Measurements from ENCODE around the gene CMTM2.
"Not testable (repeated sequence)": the region's sequence is repeated elsewhere in the genome, so short reads cannot be mapped to it uniquely, and the experiment has no call there.

Gene CMTM2

DNA sequence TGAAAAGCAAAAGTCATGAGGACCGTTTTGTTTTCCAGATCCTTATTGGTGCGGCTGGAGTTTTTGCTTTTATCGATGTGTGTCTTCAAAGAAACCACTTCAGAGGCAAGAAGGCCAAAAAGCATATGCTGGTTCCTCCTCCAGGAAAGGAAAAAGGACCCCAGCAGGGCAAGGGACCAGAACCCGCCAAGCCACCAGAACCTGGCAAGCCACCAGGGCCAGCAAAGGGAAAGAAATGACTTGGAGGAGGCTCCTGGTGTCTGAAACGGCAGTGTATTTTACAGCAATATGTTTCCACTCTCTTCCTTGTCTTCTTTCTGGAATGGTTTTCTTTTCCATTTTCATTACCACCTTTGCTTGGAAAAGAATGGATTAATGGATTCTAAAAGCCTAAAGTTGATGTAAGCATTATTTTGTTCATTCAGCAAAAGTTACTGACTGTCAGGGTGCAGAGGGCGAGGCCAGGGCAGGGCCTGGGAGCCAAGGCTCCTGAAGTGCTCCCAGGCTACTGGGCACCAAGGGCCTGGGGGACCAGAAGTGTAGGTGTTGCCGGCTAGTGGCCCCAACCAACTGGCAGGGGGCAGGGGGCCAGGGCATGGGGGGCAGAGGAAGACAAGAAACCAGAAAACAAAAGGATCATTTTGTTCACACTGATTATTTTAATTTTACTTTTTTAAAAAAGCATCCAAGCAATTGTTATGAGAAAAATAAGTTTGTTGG is 8.8 kb downstream of the CMTM2 start:
- no peak for DNase-seq

DNA sequence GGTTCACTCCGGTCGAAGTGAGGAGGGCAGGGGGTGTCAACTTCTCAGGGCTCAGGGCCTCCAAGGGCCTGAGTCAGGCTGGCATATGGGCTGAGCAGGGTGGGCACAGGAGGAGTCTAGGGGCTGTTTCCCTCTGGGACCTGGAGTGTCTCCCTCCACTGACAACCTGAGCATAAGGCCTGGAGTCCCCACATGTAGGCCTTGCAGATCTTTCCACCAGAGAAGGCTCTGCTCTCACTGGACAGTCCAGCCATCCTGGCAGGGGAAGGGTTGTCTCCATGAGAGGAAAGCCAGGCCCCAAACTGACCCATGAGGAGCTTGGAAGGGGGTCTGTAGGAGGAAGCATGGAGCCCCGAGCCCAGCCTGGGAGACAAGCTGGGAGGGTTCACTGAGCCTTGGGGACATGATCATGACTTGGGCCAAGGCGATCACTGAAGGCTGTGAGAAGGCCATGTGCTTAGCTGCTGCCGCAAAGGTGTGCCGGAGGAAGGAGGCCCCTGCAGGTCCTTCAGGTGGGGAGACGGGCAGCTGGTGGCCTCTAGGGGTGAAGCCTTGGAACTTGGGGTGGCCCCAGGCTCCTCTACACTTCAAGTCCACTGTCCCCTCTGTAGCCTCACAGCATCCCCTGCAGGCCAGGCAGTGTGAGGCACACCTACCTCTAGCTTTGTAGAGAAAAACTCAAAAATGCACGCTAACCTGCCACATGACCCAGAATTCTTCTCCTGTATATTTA is 9.9 kb downstream of the CMTM2 start:
- peak; percentile 12 to 54 for DNase-seq

DNA sequence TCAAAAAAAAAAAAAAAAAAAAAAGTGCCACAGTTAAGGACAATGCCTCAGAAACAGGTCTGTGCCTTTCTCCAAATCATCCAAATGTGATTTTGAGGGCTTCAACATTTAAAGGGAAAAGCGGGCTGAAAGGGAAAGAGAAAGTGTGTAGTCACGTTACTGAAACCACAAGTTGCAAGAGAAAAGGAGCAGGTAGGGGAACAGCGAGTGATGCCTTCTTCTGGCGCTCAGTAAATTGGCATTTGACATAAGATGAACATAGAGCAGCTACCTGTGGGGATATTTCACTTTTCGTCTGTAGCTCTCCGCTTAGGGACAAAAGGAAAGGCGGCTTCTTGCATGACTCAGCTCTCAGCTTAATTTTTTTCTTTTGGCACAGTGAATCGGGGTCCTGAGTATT is 11.1 kb downstream of the CMTM2 start:
- peak in 1 of 2 donors; percentile 63 for DNase-seq

DNA sequence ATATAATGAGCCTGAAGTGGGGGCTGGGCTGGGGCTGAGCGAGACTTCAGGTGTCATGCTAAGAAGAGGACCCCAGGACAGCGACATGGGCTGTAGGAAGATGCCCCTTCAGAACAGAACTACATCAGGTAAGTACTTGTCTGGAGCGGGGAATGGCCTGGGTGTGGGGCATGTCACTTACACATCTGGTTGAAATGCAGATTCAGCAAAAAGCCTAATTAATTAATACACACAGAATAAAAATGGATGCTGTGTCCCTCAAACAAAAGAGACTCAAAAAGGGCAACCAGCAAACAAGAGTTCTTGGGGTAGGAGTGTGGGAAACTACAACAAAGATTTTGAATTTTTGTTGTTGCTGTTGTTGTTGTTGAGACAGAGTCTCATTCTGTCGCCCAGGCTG is 11.8 kb downstream of the CMTM2 start:
- no peak for DNase-seq

DNA sequence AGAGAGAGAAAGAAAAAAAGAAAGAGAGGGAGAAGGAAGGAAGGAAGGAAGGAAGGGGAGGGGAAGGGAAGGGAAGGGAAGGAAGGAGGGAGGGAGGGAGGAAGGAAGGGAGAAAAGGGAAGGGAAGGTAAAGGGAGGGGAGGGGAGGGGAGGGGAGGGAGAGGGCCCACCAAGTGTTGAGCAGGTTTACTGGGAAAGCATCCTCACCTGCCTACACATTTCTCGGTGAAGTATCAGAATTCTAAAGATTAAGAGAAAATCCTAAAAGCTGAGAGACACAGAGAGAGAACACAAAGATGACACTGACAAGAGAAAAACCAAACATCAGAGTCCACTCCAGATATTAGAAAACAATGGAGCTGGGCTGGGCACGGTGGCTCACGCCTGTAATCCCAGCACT is 13.0 kb downstream of the CMTM2 start:
- no peak for DNase-seq

DNA sequence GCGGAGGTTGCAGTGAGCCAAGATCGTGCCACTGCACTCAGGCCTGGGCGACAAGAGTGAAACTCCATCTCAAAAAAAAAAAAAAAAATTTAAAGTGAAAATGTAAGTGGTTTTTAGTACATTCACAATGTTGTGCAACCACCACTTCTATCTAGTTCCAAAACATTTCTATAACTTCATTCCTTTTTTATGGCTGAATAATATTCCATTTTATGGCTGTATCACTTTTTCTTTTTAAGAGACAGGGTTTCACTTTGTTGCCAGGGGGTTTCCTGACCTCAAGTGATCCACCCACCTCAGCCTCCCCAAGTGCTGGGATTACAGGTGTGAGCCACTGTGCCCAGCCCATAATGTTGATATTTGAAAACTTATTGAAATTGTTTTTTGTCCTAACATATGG is 13.6 kb downstream of the CMTM2 start:
- no peak for DNase-seq

DNA sequence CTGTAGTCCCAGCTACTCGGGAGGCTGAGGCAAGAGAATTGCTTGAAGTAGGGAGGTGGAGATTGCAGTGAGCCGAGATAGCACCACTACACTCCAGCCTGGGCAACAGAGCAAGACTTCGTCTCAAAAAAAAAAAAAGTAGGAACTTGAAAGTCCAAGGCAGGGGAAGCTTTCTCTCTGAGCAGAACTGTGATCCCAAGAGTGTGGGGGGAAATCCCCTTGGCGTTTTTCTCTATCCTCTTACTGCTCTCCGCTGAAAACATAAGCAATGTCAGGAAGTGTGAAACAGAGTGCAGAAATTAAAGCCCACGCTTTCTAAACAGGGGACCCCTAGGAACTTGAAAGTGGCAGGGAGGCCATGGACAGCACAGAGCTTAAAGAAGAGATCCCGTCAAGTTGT is 15.5 kb downstream of the CMTM2 start:
- DNase-seq = no peak

DNA sequence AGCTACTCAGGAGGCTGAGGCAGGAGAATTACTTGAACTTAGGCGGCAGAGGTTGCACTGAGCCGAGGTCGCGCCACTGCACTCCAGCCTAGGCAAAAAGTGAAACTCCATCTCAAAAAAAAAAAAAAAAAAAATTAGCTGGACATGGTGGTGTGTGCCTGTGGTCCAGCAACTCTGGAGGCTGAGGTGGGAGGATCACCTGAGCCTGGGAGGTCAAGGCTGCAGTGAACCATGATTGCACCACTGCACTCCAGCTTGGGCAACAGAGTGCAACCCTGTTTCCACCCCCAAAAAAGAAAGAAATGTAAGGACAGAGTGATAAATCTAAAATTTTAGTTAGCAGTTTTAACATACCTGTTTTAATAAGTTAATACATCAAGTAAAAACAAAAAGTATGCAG is 17.3 kb downstream of the CMTM2 start:
- DNase-seq = not testable (repeated sequence)

DNA sequence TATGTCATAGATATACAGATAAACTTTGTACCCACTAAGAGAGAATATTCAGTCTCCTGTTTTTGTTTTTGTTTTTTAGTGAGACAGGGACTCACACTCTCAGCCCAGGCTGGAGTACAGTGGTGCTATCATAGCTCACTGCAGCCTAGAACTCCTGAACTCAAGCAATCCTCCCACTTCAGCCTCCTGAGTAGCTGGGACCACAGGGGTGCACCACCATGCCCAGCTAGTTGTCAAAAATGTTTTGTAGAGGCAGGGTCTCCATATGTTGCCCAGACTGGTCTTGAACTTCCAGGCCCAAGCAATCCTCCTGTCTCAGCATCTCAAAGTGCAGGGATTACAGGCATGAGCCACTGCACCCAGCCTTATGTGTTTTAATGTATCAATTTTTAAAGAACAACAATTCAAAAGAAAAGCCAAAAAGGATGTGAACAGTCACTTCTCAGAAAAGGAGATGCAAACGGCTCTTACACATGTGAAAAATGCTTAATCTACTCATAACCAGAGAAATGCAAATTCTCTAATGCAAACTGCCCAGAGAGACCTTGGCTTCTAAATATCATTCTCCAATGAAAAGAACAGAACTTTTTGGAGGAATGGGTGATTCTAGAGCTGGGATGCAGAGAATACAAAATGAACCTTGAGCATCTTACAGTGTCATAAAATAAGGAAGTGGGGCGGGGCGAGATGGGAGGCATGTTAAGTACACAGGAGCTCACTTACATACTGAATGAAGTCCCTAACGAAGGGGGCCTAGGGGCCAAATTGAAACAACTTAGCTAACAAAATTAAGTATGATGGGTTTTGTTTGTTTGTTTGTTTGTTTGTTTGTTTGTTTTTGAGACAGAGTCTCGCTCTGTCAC is 18.0 kb downstream of the CMTM2 start:
- DNase-seq = peak in 1 of 2 donors; percentile 20

DNA sequence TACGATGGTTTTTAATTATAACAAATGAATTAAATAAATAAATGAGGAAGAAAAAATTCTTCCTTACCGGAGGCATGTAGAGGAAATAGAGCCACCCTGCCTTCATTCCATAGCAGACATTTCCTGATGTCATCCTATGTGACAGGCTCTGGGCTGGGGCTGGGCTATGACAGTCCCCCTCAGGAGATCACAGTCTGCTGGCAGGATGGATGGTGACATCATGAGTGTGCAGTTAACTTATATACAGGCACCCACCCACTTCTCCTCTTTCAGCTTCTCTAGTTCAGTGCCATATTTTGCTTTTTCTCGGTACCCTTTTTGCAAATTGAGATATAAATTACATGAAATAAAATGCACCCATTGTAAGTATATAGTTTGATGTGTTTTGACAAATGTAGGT is 18.8 kb downstream of the CMTM2 start:
- DNase-seq = peak in 1 of 2 donors; percentile 75

DNA sequence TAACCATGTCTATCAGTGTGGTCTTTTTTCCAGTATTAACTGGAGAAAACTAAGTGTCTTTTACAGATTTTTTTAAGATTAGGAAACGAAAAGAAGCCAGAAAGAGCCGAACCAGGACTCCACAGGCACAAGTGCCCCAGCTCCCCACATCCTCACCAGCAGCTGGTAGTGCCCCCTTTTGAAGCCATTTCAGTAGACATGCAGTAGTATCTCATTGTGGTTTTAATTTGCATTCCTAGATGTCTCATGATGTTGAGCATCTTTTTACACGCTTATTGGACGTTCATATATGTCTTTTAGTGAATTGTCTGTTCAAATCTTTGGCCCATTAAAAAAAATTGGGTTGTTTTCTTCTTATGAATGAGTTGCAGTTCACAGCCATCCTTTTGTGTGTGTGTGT is 20.5 kb downstream of the CMTM2 start:
- no peak for DNase-seq

DNA sequence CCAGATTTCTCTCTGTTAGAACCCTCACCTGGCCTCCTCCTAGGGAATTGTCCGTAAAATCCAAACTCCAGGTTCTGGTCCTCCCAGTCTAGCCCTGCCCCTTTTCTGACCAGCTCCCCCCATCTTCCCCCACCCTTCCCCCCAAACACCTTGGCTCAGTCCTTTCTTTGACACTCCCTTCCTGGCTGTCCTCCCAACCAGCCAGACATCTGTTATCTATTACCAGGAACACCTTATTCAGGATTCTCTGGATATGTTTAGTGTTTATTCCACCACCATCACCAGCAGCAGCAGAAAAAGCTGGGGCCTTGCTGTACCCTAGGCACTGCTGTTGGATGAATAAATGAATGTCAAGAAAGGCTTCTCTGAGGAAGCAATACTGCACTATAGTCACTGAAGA is 21.2 kb downstream of the CMTM2 start:
- no peak for DNase-seq

DNA sequence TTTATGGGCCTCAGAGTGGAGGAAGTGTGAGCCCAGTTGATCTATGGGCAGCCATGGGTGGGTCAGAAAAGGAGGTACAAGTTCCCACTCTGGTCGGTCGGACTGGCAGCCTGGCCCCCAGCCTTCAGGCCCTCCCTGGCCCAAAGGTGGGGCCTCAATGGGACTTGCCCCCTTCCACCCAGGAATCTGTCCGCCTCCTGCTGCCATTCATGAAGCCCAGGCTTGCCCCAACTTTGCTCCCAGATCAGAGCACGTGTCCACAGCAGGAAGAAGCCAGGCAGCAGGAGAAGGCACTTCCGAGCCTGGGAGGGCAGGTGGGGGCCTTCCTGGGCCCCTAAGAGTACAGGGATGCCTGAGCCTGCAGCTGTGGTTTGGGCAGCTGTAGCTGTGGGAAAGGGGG is 22.2 kb downstream of the CMTM2 start:
- DNase-seq = no peak

DNA sequence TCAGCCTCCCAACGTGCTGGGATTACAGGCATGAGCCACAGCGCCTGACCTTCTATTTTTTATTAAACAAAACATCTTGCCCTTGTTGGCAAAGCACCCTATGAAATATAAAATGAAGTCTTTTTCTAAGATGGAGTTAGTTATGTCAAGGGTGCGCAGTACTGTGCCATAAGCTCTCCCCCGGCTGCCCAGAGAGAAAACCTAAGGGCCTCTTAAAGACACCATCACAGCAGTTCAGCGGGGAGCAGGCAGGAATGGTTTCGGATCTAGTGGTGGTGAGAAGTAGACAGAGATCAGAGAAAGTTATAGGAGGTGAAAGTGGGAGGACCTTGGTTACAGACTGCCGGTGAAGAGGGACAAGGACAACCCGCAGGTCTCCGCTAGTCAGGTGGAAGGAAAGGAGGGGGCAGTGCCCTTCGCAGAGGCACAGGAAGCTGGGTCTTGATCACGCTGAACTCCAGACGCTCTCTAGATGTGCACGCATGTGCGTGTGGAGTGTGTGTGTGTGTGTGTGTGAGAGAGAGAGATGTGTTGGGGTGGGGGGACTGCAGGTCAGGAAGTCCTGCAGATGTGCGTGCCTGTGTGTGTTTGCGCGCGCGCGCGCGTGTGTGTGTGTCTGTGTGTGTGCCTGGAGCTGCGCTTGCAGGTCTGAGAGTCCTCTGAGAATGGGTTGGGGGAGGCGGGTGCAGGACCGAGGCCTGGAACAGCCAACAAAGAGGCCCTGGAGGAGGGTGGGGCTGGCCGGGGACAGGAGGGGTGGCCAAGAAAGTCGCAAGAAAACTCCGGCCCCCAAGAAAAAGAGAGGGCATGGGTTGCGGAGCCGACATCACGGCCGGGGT is 24.5 kb downstream of the CMTM2 start:
- peak; percentile 36 to 86 for DNase-seq

DNA sequence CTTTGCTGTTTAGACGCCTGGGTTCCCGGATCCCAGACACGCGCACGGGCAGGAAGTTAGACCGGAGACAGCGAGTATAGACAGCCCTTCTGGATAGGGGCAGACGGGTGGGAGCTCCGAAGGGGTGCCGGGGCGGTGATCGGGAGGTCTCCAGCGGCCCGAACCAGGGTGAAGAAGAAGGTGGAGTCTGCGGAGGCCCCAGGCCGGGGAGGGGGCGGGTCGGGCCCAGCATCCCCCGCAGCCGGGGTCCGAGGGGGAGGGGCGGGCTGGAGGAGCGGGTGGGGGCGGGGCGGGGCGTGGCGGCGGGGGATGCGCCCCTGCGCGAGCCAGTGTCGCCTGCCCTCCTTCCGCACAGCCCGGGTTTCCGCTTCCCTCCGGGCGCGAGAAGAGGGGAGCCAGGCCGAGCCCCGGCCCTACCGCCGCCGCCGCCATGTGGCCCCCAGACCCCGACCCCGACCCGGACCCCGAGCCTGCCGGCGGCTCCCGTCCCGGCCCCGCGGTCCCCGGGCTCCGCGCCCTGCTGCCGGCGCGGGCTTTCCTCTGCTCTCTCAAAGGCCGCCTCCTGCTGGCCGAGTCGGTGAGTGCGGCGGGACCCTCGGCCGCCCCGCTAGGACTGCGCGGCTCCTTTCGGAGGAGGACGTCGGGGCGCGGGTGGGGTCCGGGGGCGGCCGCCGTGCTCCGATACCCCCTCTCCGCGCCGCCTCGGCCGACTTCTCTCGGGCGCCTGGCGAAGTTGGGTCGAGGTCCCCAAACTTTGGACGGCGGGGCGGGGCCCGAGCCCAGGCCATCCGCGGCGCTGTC is 25.3 kb downstream of the CMTM2 start, which contains the start of gene CMTM3:
CMTM3 (plus strand) TSS at position 329 of the 801 bp plus-strand sequence; CDS start at position 431, 102 bp downstream.
- peak; percentile 70 to 82 for DNase-seq

DNA sequence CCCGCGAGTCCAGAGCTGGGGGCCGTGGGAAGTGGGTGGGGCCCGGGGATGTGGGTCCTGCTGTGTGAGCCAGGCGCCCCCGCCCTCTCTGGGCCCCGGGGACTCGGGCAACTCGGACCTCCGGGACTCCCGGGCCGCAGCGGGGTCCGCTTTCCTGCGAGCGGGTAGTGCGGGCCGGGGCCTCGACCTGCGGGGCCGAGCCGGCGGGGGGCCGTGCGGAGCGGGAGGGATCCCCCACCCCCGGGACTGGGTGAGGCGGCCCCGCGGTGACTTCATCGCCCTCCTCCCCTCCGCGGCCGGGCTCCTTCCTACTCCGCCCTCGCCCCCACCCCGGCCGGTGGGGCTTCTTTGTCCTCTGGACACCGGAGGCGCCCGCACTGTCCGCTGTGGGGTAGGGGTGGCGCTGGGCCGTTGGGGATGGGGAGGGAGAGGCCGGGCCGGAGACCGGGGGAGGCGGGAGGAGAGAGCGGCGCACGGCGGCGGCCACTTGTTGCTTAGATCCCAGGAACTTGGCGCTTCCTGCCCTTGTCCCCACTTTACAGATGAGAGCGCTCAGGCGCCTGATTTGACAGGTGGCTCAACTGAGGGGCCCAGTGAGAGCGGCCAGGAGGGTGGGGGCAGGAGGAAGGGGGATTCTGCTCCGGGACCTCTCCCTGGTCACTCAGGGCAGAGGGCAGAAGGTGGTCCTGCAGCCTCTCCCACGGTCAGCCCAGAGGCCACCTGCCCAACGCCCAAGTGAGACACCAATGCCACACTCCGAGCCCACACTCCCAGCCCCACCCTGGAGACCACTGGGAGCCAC is 26.1 kb downstream of the CMTM2 start:
- DNase-seq = peak in 1 of 2 donors; percentile 75

DNA sequence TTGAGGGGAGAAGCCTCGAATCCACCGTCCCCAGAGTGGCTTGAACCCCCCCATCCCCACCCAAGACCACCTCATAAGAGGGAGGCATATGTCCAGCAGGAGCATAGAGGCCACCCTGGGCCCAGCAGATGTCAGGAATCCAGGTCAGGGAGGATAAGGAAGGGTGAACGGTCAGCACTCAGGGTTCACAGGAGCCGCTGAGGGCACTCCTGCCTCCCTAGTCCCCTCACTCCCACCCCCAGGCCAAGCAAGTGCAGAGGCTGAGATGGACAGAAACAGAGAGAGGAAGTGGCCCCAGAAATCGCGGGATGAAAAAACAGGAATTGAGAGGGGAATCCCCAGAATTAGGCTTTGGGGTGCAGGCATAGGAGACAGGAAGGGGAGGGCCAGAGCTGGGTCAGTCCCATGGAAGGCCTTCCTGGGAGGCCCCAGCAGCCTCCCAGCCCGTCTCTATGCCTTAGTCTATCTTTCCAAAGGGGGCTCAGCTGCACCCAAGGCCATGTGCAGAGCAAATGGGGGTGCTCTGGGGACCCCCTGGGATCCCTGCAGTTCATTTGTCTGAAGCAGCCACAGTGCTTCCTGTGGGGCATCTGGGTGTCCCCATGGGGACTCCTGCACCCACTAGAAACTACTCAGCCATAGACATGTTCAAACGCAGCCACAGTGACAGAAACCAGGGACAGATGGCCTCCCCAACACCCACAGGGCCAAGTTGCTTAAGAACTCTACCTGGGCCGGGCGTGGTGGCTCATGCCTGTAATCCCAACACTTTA is 26.9 kb downstream of the CMTM2 start:
- DNase-seq = no peak

DNA sequence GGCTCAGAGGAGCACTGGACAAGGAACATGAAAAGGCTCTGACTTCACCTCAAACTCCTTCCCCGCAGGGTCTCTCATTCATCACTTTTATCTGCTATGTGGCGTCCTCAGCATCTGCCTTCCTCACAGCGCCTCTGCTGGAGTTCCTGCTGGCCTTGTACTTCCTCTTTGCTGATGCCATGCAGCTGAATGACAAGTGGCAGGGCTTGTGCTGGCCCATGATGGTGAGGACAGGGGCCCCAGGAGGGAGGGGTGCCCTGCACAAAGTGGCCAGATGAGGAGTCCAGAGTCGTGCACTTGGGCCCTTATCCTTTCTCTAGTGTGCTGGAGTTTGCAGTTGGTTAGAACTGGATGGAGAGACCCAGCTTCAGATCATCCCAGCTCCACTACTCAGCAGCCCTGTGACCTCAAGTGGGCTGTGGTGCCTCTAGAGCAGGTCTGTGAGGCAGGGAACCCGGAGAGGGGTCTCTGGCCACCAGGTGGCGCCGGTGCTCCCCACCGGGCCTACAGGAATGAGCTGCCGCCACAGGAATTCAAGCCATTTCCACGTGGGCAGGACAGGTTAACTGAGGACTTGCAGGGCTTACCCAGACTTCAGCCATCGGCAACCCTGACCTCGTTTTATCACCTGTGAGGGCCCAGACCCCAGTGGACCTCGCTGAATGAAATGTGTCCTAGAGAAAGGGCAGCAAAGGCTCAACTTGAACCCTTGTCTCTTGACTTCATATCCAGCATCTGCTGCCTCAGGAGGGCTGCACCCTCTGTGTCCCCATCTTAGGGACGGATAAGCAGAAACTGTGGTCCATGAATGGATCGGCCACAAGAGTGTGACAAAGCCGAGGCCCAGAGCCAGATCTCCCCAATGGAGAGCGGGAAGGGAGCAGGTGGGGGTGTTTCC is 29.2 kb downstream of the CMTM2 start:
- DNase-seq = peak; percentile 29 to 49

DNA sequence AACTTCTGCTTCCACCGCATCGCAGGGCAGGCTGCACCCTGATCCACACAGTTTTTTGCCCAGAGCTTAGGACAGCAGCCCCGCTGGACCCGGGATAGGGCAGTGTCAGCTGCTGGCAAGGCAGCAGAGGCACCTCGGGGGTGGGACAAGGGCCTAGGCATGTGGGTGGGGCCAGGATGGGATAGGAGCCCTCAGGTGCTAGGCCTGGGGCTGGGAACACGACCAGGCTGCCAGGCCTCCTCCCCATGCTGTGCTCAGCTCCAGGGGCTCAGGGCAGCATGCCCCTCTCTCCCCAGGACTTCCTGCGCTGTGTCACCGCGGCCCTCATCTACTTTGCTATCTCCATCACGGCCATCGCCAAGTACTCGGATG is 29.9 kb downstream of the CMTM2 start:
- DNase-seq = no peak
